HFF-Myc (cell line): ENCODE data around the gene ADAR.
A peak's percentile ranks its signal among the peaks of the same experiment; 100 is the strongest.

Experiments used
- DNase-seq: peaks from one replicate; pipeline ENCODE4 v3.0.0-alpha.2; 2011; ENCODE audit warnings: low read depth; ENCODE audit errors: extremely low read depth
- H3K4me3 ChIP-seq: replicated peaks from 2 replicates; pipeline ENCODE4 v1.5.1; 2011; ENCODE audit warnings: low read depth, mild to moderate bottlenecking, control low read depth, low read length
- CTCF ChIP-seq: IDR thresholded peaks from 2 replicates; pipeline ENCODE4 v1.5.1; 2012; ENCODE audit warnings: mild to moderate bottlenecking, low read depth, low read length, control low read depth; ENCODE audit errors: missing control alignments

The ADAR gene

GRCh38 chr1:154558720-154559465, 49.1 kb downstream of the ADAR start:
- peak; percentile 95 for DNase-seq
- no peak for TF ChIP-seq CTCF
- peak overlapping the region; percentile 60 for H3K4me3 ChIP-seq

- H3K4me3 ChIP-seq, result peak within 1 kb of the TSS; percentile 94
- TF ChIP-seq CTCF, result no peak
- DNase-seq, result no peak
Measured at GRCh38 chr1:154557939-154558719, 49.9 kb downstream of the ADAR start, which contains the start of gene UBE2Q1. Gene UBE2Q1 (minus strand): TSS chr1:154558662. CDS start chr1:154558553, 109 bp downstream.

GRCh38 chr1:154557248-154557938, 50.6 kb downstream of the ADAR start:
- TF ChIP-seq CTCF, result no peak
- peak overlapping the region; percentile 94 for H3K4me3 ChIP-seq
- DNase-seq, result no peak

- DNase-seq, result no peak
- TF ChIP-seq CTCF, result no peak
- peak overlapping the region; percentile 94 for H3K4me3 ChIP-seq
Measured at GRCh38 chr1:154556422-154556821, 51.6 kb downstream of the ADAR start.

- DNase-seq, result no peak
- no peak for TF ChIP-seq CTCF
- H3K4me3 ChIP-seq, result no peak overlapping the region
Measured at GRCh38 chr1:154553056-154554030, 54.6 kb downstream of the ADAR start.

GRCh38 chr1:154552036-154552435, 56.0 kb downstream of the ADAR start:
- TF ChIP-seq CTCF, result no peak
- no peak overlapping the region for H3K4me3 ChIP-seq
- no peak for DNase-seq
